HepG2 (cell line): ENCODE measurements around the gene OAS3. TPM values are rescaled to one million over a fixed set of nuclear protein-coding genes. Genes with fewer than 3 reads are reported as not detected.

ENCODE experiments used
- ATAC-seq: fragments of 200-7000 bp; cut with Tn5 transposase; 3 replicates; pipeline ENCODE4 v1.9.1; 2020; ENCODE audit warnings: mild to moderate bottlenecking, moderate library complexity
- BruUV-seq: library from RNA; stranded (reverse); fragments of 400-500 nt; replicated peaks from 2 replicates; lab custom pipeline; 2021; lab: Mats Ljungman, UMichigan
- CTCF ChIA-PET: fragments of 300-600 bp; formaldehyde crosslinking; extraction: SDS; loops from one replicate; lab custom pipeline; 2021; ENCODE audit warnings: low total read pairs, inconsistent platforms, low intra/inter-chr PET ratio; lab: Yijun Ruan, JAX
- POLR2A ChIA-PET: fragments of 350-600 bp; sonication (Branson Sonifier 250); formaldehyde crosslinking; loops from one replicate; lab custom pipeline; 2020; ENCODE audit warnings: antibody characterized with exemption, inconsistent platforms; lab: Yijun Ruan, JAX
- DNase-seq: peaks from one replicate; pipeline ENCODE4 v3.0.0-alpha.2; 2015; ENCODE audit warnings: low spot score
- FAIRE-seq: peaks from 3 replicates; lab custom pipeline; 2011; peaks lifted over from hg19 to GRCh38; lab: Jason Lieb, UNC
- H2AFZ ChIP-seq: one replicate; pipeline ENCODE4 v1.6.1; 2011; ENCODE audit warnings: low read length, inconsistent platforms
- H3K27ac ChIP-seq: fragments of 300-600 bp; 3 replicates; pipeline ENCODE4 v1.8.0; 2011; ENCODE audit warnings: mixed run types, mild to moderate bottlenecking, mixed read lengths, low read length, inconsistent platforms; ENCODE audit not compliant: insufficient read depth; ENCODE audit errors: extremely low read length
- H3K27me3 ChIP-seq, 2 experiments: fragments of 200-600 bp in 1 of 2; 2 replicates in 1 of 2; 3 replicates in 1 of 2; pipeline versions ENCODE4 v1.6.0 to v1.8.0; 2011; ENCODE audit warnings: low read length in 2 of 2, mild to moderate bottlenecking in 2 of 2, moderate library complexity in 2 of 2, inconsistent platforms in 1 of 2; ENCODE audit not compliant: insufficient read depth in 2 of 2, control insufficient read depth in 1 of 2
- H3K36me3 ChIP-seq, 2 experiments: fragments of 200-600 bp in 1 of 2; replicated peaks in 1 of 2; 2 replicates in 1 of 2; 3 replicates in 1 of 2; pipeline versions ENCODE4 v1.5.1 to v1.8.0; 2011; ENCODE audit warnings: low read length in 2 of 2, inconsistent platforms in 1 of 2; ENCODE audit not compliant: insufficient read depth in 2 of 2, control insufficient read depth in 1 of 2
- H3K4me1 ChIP-seq: 2 replicates; pipeline ENCODE4 v1.5.1; 2012; ENCODE audit warnings: low read length, inconsistent platforms; ENCODE audit not compliant: insufficient read depth
- H3K4me2 ChIP-seq: 2 replicates; pipeline ENCODE4 v1.6.0; 2011; ENCODE audit warnings: low read depth, low read length, inconsistent platforms
- H3K4me3 ChIP-seq, 3 experiments: fragments of 200-600 bp in 1 of 3; sonication (generic), shearing (Covaris generic) in 1 of 3; replicated peaks in 1 of 3; 2 replicates each; pipeline ENCODE4 v1.5.1; 2011 to 2016; ENCODE audit warnings: low read length in 3 of 3, inconsistent platforms in 2 of 3, low read depth in 2 of 3, mild to moderate bottlenecking in 2 of 3, control low read depth in 1 of 3, mixed read lengths in 1 of 3; ENCODE audit not compliant: insufficient read depth in 1 of 3
- H3K79me2 ChIP-seq: one replicate; pipeline ENCODE4 v1.6.1; 2011; ENCODE audit warnings: low read length, inconsistent platforms; ENCODE audit not compliant: insufficient read depth
- H3K9ac ChIP-seq: 2 replicates; pipeline ENCODE4 v1.6.0; 2011; ENCODE audit warnings: mild to moderate bottlenecking, low read depth, low read length, inconsistent platforms; ENCODE audit not compliant: insufficient read depth
- H3K9me3 ChIP-seq: 2 replicates; pipeline ENCODE4 v1.5.1; 2012; ENCODE audit warnings: mild to moderate bottlenecking, low read length
- H4K20me1 ChIP-seq: 2 replicates; pipeline ENCODE4 v1.6.0; 2011; ENCODE audit warnings: inconsistent platforms, mild to moderate bottlenecking, low read length, moderate library complexity; ENCODE audit not compliant: insufficient read depth
- ELF3 ChIP-seq: IDR thresholded peaks from 2 replicates; pipeline ENCODE4 v1.6.1; 2016; ENCODE audit warnings: missing genetic modification reagents, missing compliant biosample characterization
- HNF4A ChIP-seq: sonication (generic); formaldehyde crosslinking; IDR thresholded peaks from 2 replicates; pipeline ENCODE4 v1.4.0; 2020; ENCODE audit warnings: missing genetic modification reagents
- JUNB ChIP-seq: sonication (generic); formaldehyde crosslinking; IDR thresholded peaks from 2 replicates; pipeline ENCODE4 v1.8.0; 2022; ENCODE audit warnings: missing genetic modification reagents, mild to moderate bottlenecking, borderline replicate concordance
- KDM1A ChIP-seq: IDR thresholded peaks from 2 replicates; pipeline ENCODE4 v1.6.1; 2016; ENCODE audit warnings: missing compliant biosample characterization
- KDM6A ChIP-seq: IDR thresholded peaks from 2 replicates; pipeline ENCODE4 v1.6.1; 2016; ENCODE audit warnings: low read depth
- ZNF142 ChIP-seq: sonication (generic); formaldehyde crosslinking; IDR thresholded peaks from 2 replicates; pipeline ENCODE4 v1.4.0; 2020; ENCODE audit warnings: missing genetic modification reagents
- ZNF282 ChIP-seq: fragments of 450-650 bp; IDR thresholded peaks from 2 replicates; pipeline ENCODE4 v1.6.1; 2018; ENCODE audit not compliant: partially characterized antibody
- ZNF674 ChIP-seq: sonication (generic); formaldehyde crosslinking; IDR thresholded peaks from 2 replicates; pipeline ENCODE4 v1.5.0; 2020; ENCODE audit warnings: low read depth, mild to moderate bottlenecking, missing genetic modification reagents
- WGBS: methylation state at CpG from one replicate; pipeline ENCODE4 v1.1.6; 2017; ENCODE audit warnings: low lambda C conversion rate; 5-methylcytosine and 5-hydroxymethylcytosine counted together
- in situ Hi-C: cut with HindIII; loops from 2 replicates; pipeline ENCODE4 v1.10.0; 2017; ENCODE audit warnings: low pct_unique_long_range_greater_than_20kb; ENCODE audit not compliant: extremely low pct_ligation_motif_present
- intact Hi-C: fragments of 100-400 bp; cut with micrococcal nuclease; formaldehyde crosslinking; loops from one replicate; pipeline ENCODE4 v1.10.0; 2022; ENCODE audit not compliant: unreplicated experiment
- polyA plus RNA-seq, 8 experiments: library from polyadenylated mRNA; depleted of rRNA in 3 of 8; stranded (reverse) in 7 of 8; unstranded in 1 of 8; fragments of >200 nt; fragmentation: Illumina TruSeq in 4 of 8; extraction: Trizol in 4 of 8; gene quantifications; 2 replicates each; pipeline versions ENCODE4 v1.2.1 to v1.2.3, GENCODE V29; 2011 to 2016; ENCODE audit warnings: low read depth in 4 of 8, missing spikeins in 1 of 8, mixed read lengths in 1 of 8; ENCODE audit not compliant: insufficient read depth in 1 of 8
- total RNA-seq, 5 experiments: library from RNA; depleted of rRNA; stranded (reverse); fragments of >200 nt; fragmentation: Illumina TruSeq; extraction: Trizol; gene quantifications; 2 replicates each; pipeline ENCODE4 v1.2.3, GENCODE V29; 2016; ENCODE audit warnings: low read depth in 1 of 5
- TF ChIP-seq, protein P1 (sequence below): IDR thresholded peaks from 2 replicates; pipeline ENCODE4 v1.4.0; 2020; ENCODE audit warnings: mild to moderate bottlenecking, missing genetic modification reagents
- TF ChIP-seq, protein P2 (sequence below): sonication (generic); formaldehyde crosslinking; IDR thresholded peaks from 2 replicates; pipeline ENCODE4 v1.4.0; 2020; ENCODE audit warnings: missing genetic modification reagents, borderline replicate concordance
- TF ChIP-seq, protein P3 (sequence below): sonication (generic); formaldehyde crosslinking; conservative IDR thresholded peaks from 2 replicates; pipeline ENCODE4 v1.5.0; 2020; ENCODE audit warnings: missing genetic modification reagents

The OAS3 gene
- total and polyA plus RNA-seq, 2 of the 13 experiments (the other 11 are each of a cell fraction or from before 2014, with no cell fraction given), result 4.8 to 10.5 TPM

- Histone ChIP-seq H3K27me3 (no peaks in the 10 kb centered on the region; a peak in 1 of 5 replicates), H4K20me1 (no peaks in the 10 kb centered on the region), H3K9ac (no peak overlapping the region), H3K79me2 (no peaks in the 10 kb centered on the region), H3K4me1 (peaks cover 34% of the 10 kb centered on the region), H3K4me2 (no peak overlapping the region), H3K4me3 (no peak overlapping the region), H3K27ac (no peak overlapping the region), H3K9me3 (no peaks in the 10 kb centered on the region), H2AFZ (no peak overlapping the region), H3K36me3 (no peaks in the 10 kb centered on the region)
- no peak for ATAC-seq
- POLR2A ChIA-PET, result no interaction called here
- in situ Hi-C loops, result no loop called here
- BruUV-seq, result no TSS peak
- no peak for FAIRE-seq
- CTCF ChIA-PET, result no interaction called here
- 63% methylated on average over 1 of the region's 1 CpG for WGBS
- DNase-seq, result no peak
- intact Hi-C loops, result no loop called here
- TF ChIP-seq ZNF674, result no peak
- TF ChIP-seq ZNF282, result no peak
- no peak for TF ChIP-seq KDM1A (CRISPR knock-in tag)
- TF ChIP-seq, protein P1, sequence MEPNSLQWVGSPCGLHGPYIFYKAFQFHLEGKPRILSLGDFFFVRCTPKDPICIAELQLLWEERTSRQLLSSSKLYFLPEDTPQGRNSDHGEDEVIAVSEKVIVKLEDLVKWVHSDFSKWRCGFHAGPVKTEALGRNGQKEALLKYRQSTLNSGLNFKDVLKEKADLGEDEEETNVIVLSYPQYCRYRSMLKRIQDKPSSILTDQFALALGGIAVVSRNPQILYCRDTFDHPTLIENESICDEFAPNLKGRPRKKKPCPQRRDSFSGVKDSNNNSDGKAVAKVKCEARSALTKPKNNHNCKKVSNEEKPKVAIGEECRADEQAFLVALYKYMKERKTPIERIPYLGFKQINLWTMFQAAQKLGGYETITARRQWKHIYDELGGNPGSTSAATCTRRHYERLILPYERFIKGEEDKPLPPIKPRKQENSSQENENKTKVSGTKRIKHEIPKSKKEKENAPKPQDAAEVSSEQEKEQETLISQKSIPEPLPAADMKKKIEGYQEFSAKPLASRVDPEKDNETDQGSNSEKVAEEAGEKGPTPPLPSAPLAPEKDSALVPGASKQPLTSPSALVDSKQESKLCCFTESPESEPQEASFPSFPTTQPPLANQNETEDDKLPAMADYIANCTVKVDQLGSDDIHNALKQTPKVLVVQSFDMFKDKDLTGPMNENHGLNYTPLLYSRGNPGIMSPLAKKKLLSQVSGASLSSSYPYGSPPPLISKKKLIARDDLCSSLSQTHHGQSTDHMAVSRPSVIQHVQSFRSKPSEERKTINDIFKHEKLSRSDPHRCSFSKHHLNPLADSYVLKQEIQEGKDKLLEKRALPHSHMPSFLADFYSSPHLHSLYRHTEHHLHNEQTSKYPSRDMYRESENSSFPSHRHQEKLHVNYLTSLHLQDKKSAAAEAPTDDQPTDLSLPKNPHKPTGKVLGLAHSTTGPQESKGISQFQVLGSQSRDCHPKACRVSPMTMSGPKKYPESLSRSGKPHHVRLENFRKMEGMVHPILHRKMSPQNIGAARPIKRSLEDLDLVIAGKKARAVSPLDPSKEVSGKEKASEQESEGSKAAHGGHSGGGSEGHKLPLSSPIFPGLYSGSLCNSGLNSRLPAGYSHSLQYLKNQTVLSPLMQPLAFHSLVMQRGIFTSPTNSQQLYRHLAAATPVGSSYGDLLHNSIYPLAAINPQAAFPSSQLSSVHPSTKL (CRISPR knock-in tag), result no peak
- TF ChIP-seq, protein P2, sequence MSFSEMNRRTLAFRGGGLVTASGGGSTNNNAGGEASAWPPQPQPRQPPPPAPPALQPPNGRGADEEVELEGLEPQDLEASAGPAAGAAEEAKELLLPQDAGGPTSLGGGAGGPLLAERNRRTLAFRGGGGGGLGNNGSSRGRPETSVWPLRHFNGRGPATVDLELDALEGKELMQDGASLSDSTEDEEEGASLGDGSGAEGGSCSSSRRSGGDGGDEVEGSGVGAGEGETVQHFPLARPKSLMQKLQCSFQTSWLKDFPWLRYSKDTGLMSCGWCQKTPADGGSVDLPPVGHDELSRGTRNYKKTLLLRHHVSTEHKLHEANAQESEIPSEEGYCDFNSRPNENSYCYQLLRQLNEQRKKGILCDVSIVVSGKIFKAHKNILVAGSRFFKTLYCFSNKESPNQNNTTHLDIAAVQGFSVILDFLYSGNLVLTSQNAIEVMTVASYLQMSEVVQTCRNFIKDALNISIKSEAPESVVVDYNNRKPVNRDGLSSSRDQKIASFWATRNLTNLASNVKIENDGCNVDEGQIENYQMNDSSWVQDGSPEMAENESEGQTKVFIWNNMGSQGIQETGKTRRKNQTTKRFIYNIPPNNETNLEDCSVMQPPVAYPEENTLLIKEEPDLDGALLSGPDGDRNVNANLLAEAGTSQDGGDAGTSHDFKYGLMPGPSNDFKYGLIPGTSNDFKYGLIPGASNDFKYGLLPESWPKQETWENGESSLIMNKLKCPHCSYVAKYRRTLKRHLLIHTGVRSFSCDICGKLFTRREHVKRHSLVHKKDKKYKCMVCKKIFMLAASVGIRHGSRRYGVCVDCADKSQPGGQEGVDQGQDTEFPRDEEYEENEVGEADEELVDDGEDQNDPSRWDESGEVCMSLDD, result no peak
- TF ChIP-seq ZNF142 (CRISPR knock-in tag), result no peak
- TF ChIP-seq ELF3, result no peak
- TF ChIP-seq, protein P3, sequence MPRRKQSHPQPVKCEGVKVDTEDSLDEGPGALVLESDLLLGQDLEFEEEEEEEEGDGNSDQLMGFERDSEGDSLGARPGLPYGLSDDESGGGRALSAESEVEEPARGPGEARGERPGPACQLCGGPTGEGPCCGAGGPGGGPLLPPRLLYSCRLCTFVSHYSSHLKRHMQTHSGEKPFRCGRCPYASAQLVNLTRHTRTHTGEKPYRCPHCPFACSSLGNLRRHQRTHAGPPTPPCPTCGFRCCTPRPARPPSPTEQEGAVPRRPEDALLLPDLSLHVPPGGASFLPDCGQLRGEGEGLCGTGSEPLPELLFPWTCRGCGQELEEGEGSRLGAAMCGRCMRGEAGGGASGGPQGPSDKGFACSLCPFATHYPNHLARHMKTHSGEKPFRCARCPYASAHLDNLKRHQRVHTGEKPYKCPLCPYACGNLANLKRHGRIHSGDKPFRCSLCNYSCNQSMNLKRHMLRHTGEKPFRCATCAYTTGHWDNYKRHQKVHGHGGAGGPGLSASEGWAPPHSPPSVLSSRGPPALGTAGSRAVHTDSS (CRISPR knock-in tag), result no peak
- TF ChIP-seq JUNB (CRISPR knock-in tag), result no peak
- TF ChIP-seq HNF4A (CRISPR knock-in tag), result no peak
- TF ChIP-seq KDM6A, result no peak
These were observed 2.0 kb upstream of the OAS3 start for GRCh38 chr12:112936264-112936663.
